Caco-2 (cell line): ENCODE data around the gene SETD1A. TPM values are rescaled to one million over a fixed set of nuclear protein-coding genes. Genes with fewer than 3 reads are reported as not detected.

ENCODE experiments used
- BruUV-seq: library from RNA; stranded (reverse); fragments of 400-500 nt; replicated peaks from 2 replicates; lab custom pipeline; 2021; lab: Mats Ljungman, UMichigan
- CTCF ChIA-PET: fragments of 300-600 bp; sonication (Branson Sonifier 250); formaldehyde crosslinking; loops from one replicate; lab custom pipeline; 2022; ENCODE audit warnings: antibody characterized with exemption; lab: Charles Lee
- POLR2A ChIA-PET: fragments of 300-600 bp; sonication (Branson Sonifier 250); formaldehyde crosslinking; loops from one replicate; lab custom pipeline; 2022; ENCODE audit warnings: antibody characterized with exemption; lab: Charles Lee
- DNase-seq, 2 experiments: peaks; one replicate each; pipeline versions ENCODE4 v3.0.0 to v3.0.0-alpha.2; 2020 to 2022
- H3K27me3 ChIP-seq: replicated peaks from 2 replicates; pipeline ENCODE4 v1.6.0; 2011; ENCODE audit warnings: low read length; ENCODE audit not compliant: control insufficient read depth, insufficient read depth
- H3K36me3 ChIP-seq: 2 replicates; pipeline ENCODE4 v1.5.1; 2011; ENCODE audit warnings: low read length; ENCODE audit not compliant: control insufficient read depth, insufficient read depth
- H3K4me1 ChIP-seq: fragments of 250-450 bp; sonication (Bioruptor Pico); 2 replicates; pipeline ENCODE4 v1.5.1; 2020; ENCODE audit warnings: mild to moderate bottlenecking
- H3K4me3 ChIP-seq: 2 replicates; pipeline ENCODE4 v1.5.1; 2011; ENCODE audit warnings: low read depth, mild to moderate bottlenecking, control low read depth, low read length
- H3K9me3 ChIP-seq: fragments of 250-450 bp; sonication (Bioruptor Pico); 2 replicates; pipeline ENCODE4 v1.5.1; 2020; ENCODE audit warnings: mild to moderate bottlenecking, moderate library complexity
- H3K27ac Mint-ChIP-seq: one replicate; pipeline ENCODE4 v1.8.0; 2022; ENCODE audit warnings: mixed read lengths; ENCODE audit not compliant: unreplicated experiment
- H3K27me3 Mint-ChIP-seq: one replicate; pipeline ENCODE4 v1.8.0; 2022; ENCODE audit warnings: mixed read lengths; ENCODE audit not compliant: insufficient read depth, unreplicated experiment
- H3K36me3 Mint-ChIP-seq: one replicate; pipeline ENCODE4 v1.8.0; 2022; ENCODE audit warnings: mild to moderate bottlenecking, mixed read lengths; ENCODE audit not compliant: insufficient read depth, unreplicated experiment
- H3K4me1 Mint-ChIP-seq: one replicate; pipeline ENCODE4 v1.8.0; 2022; ENCODE audit warnings: low read depth, mixed read lengths; ENCODE audit not compliant: unreplicated experiment
- H3K4me3 Mint-ChIP-seq: one replicate; pipeline ENCODE4 v1.8.0; 2022; ENCODE audit warnings: mild to moderate bottlenecking, moderate library complexity, mixed read lengths; ENCODE audit not compliant: unreplicated experiment
- H3K9me3 Mint-ChIP-seq: one replicate; pipeline ENCODE4 v1.8.0; 2022; ENCODE audit warnings: mixed read lengths; ENCODE audit not compliant: unreplicated experiment
- intact Hi-C: fragments of 100-400 bp; cut with micrococcal nuclease; formaldehyde crosslinking; loops from one replicate; pipeline ENCODE4 v1.10.0; 2022; ENCODE audit not compliant: unreplicated experiment
- total RNA-seq: library from RNA; stranded (reverse); gene quantifications from 2 replicates; pipeline ENCODE4 v1.2.3, GENCODE V29; 2022
- TF ChIP-seq, protein P1 (sequence below), 2 experiments: fragments of 200-600 bp in 1 of 2; IDR thresholded peaks; 1 replicate in 1 of 2; 2 replicates in 1 of 2; pipeline versions ENCODE4 v1.5.1 to v1.8.0; 2011 to 2022; ENCODE audit warnings: antibody characterized with exemption in 1 of 2, control low read depth in 1 of 2, inconsistent platforms in 1 of 2, low read depth in 1 of 2, low read length in 1 of 2, mild to moderate bottlenecking in 1 of 2, moderate library complexity in 1 of 2; ENCODE audit not compliant: insufficient read depth in 1 of 2, severe bottlenecking in 1 of 2, unreplicated experiment in 1 of 2

SETD1A gene
- total RNA-seq, 1 experiment from 2014 or later = 21.5 TPM

DNA sequence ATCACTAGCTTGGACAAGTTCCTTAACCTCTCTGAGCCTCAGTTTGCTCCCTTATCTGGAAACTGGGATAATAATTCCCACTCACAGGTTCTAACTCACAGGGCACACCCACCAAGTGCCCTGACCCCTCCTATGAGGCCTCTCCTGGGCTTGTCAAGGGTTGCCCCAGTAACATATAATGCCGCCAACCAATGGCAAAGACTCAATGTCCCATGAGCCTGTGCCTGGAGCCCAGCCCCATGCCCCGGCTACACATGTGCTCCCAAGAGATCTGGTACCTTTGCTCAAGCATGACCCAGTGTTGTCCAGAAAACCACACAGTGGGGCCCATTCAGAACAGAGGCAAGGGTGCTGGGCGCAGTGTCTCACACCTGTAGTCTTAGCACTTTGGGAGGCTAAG is 42.7 kb upstream of the SETD1A start:
- H3K27me3 Mint-ChIP-seq = no peaks in the 10 kb centered on the region
- CTCF ChIA-PET = interaction anchor here (0.7 kb wide), 1 partner anchor 388 kb away, joined by 6 read pairs; no protein-coding TSS in a partner anchor

DNA sequence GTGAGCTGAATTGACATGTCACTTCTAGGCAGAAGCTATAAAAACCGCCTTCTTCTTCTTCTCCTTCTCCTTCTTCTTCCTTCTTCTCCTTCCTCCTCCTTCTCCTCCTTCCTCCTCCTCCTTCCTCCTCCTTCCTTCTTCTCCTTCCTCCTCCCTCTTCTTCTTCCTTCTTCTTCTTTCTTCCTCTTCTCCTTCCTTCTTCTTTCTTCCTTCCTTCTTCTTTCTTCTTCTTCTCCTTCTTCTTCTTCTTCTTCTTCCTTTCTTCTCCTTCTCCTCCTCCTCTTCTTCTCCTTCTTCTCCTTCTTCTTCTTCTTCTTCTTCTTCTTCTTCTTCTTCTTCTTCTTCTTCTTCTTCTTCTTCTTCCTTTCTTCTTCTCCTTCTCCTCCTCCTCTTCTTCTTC is 38.9 kb upstream of the SETD1A start:
- POLR2A ChIA-PET = no interaction called here
- CTCF ChIA-PET = no interaction called here
- H3K27me3 ChIP-seq = no peaks in the 10 kb centered on the region
- intact Hi-C loops = no loop called here
- H3K9me3 Mint-ChIP-seq = no peaks in the 10 kb centered on the region
- no peaks in the 10 kb centered on the region for H3K27me3 Mint-ChIP-seq
- TF ChIP-seq, protein P1, sequence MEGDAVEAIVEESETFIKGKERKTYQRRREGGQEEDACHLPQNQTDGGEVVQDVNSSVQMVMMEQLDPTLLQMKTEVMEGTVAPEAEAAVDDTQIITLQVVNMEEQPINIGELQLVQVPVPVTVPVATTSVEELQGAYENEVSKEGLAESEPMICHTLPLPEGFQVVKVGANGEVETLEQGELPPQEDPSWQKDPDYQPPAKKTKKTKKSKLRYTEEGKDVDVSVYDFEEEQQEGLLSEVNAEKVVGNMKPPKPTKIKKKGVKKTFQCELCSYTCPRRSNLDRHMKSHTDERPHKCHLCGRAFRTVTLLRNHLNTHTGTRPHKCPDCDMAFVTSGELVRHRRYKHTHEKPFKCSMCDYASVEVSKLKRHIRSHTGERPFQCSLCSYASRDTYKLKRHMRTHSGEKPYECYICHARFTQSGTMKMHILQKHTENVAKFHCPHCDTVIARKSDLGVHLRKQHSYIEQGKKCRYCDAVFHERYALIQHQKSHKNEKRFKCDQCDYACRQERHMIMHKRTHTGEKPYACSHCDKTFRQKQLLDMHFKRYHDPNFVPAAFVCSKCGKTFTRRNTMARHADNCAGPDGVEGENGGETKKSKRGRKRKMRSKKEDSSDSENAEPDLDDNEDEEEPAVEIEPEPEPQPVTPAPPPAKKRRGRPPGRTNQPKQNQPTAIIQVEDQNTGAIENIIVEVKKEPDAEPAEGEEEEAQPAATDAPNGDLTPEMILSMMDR (IDR thresholded peaks at IDR 0.05; ENCODE audit: insufficient read depth in 1 of 2, low read depth in 1 of 2, low read length in 1 of 2, severe bottlenecking in 1 of 2, unreplicated experiment in 1 of 2) = no peak
- no peaks in the 10 kb centered on the region for H3K4me1 ChIP-seq
- no TSS peak for BruUV-seq
- H3K9me3 ChIP-seq = no peaks in the 10 kb centered on the region
- no peak overlapping the region for H3K4me3 ChIP-seq
- no peak for DNase-seq
- H3K36me3 Mint-ChIP-seq = peaks cover 18% of the 10 kb centered on the region
- no peak overlapping the region for H3K27ac Mint-ChIP-seq
- H3K36me3 ChIP-seq = no peaks in the 10 kb centered on the region
- no peak overlapping the region for H3K4me3 Mint-ChIP-seq
- no peaks in the 10 kb centered on the region for H3K4me1 Mint-ChIP-seq

More for the DNA sequence above, 42.7 kb upstream of the SETD1A start:
- H3K4me1 ChIP-seq = no peaks in the 10 kb centered on the region
- H3K4me3 ChIP-seq = no peak overlapping the region
- POLR2A ChIA-PET = no interaction called here
- Mint-ChIP-seq H3K4me3 (no peak overlapping the region), H3K9me3 (no peaks in the 10 kb centered on the region), H3K27ac (no peak overlapping the region), H3K36me3 (no peaks in the 10 kb centered on the region), H3K4me1 (no peaks in the 10 kb centered on the region)
- H3K27me3 ChIP-seq = no peaks in the 10 kb centered on the region
- H3K9me3 ChIP-seq = no peaks in the 10 kb centered on the region
- intact Hi-C loops = no loop called here
- TF ChIP-seq, protein P1 (IDR thresholded peaks at IDR 0.05; ENCODE audit: insufficient read depth in 1 of 2, low read depth in 1 of 2, low read length in 1 of 2, severe bottlenecking in 1 of 2, unreplicated experiment in 1 of 2) = no peak
- DNase-seq = no peak
- H3K36me3 ChIP-seq = no peaks in the 10 kb centered on the region
- BruUV-seq = no TSS peak

DNA sequence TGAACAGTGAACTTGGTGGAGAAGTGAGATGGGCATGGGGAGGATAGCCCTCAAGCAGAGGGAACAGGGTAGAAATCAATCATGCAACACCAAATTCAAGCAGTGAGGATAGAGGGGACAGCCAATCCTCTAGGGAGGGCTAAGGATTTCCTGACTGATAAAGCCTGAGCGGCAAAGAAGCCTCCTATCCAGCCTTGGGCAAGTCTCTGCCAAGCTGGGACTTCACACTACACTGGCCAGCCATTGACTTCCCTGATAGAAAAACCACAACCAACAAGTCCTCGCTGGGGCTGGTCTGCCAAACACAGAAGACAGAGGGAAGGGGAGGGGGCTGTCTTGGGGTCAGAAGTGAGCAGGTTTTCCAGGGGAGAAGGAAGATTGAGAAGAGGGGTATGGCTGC is 36.7 kb upstream of the SETD1A start:
- Histone ChIP-seq H3K4me3 (no peak overlapping the region), H3K36me3 (no peaks in the 10 kb centered on the region), H3K27me3 (no peaks in the 10 kb centered on the region), H3K9me3 (no peaks in the 10 kb centered on the region), H3K4me1 (no peaks in the 10 kb centered on the region)
- peaks cover 18% of the 10 kb centered on the region for H3K36me3 Mint-ChIP-seq
- intact Hi-C loops = loop anchor here (1.0 to 10.0 kb wide), 3 partner anchors 77 to 266 kb away; partner anchors contain the start of genes FBRS, PHKG2 and PRR14
- no peak for DNase-seq
- H3K9me3 Mint-ChIP-seq = no peaks in the 10 kb centered on the region
- POLR2A ChIA-PET = no interaction called here
- TF ChIP-seq, protein P1 (IDR thresholded peaks at IDR 0.05; ENCODE audit: insufficient read depth in 1 of 2, low read depth in 1 of 2, low read length in 1 of 2, severe bottlenecking in 1 of 2, unreplicated experiment in 1 of 2) = no peak
- no peaks in the 10 kb centered on the region for H3K4me1 Mint-ChIP-seq
- peak overlapping the region; percentile 77 for H3K27ac Mint-ChIP-seq
- BruUV-seq = no TSS peak
- CTCF ChIA-PET = no interaction called here
- H3K27me3 Mint-ChIP-seq = no peaks in the 10 kb centered on the region
- peak overlapping the region; percentile 100 for H3K4me3 Mint-ChIP-seq
